Measurements from ENCODE around the gene LIN54.
"Not testable (repeated sequence)": the region's sequence is repeated elsewhere in the genome, so short reads cannot be mapped to it uniquely, and the experiment has no call there.

The LIN54 gene

DNA sequence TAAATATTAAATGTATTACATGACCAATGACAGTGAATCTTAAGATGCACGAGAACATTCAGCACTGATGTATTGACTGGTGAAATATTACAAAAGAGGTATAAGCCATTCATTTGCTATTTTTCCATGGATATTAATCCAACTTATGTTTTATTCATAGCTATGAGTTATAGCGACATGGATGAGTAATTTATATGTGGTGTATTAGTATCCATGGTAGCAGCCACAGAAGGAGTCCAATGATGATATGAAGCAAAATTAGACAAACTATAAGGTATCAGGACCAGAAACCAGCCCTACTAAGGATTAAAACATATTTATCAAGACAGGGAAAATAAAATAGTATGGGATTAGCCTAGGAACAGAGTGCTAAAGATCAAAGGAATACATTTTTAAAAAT lies 59.4 kb downstream of the LIN54 start:
- in situ Hi-C loops (cut with MboI; ENCODE audit: low sequenced_read_pairs): no loop called here

DNA sequence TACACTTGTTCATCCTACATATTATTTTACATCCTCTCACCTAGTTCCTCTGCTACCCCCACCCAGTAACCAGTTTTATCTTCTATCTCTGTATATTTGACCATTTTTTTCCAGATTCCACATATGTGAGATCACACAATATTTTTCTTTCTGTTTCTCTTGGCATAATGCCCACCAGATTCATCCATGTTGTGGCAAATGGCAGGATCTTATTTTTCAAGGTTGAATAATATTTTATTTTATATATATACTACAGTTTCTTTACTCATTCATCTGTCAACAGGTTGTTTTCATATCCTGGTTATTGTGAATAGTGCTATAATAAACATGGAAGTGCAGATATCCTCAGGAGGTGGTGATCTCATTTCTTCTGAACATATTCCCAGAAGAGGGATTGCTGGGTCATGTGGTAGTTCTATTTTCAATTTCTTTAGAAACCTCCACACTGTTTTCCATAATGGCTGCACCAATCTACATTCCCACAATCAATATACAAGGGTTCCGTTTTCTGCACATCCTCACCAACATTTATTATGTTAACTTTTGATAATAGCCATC lies 61.9 kb downstream of the LIN54 start:
- in situ Hi-C loops (cut with MboI; ENCODE audit: low sequenced_read_pairs): no loop called here

DNA sequence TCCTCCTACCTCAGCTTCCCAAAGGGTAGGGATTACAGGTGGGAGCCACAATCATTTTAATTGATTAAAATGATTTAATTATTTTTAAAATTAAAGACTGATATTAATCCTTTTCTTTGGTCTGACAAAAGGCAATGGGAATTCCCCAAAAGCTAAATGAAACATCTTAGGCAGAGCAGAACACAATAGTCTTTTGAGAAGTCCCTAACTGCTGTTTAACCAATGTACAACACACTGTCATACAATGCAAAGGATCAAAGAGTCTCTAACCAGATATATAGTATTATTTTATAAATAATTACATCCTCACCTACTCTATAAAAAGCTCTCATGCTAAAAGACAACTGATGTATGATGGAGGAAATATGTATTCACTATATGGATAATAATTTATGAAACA lies 63.1 kb downstream of the LIN54 start:
- in situ Hi-C loops (cut with MboI; ENCODE audit: low sequenced_read_pairs): no loop called here

- in situ Hi-C loops (cut with MboI; ENCODE audit: low sequenced_read_pairs): no loop called here
Measured at GRCh38 chr4:82939414-82939813, 71.2 kb downstream of the LIN54 start.

- in situ Hi-C loops (cut with MboI; ENCODE audit: low sequenced_read_pairs): no loop called here
Measured at GRCh38 chr4:82934441-82934840, 76.2 kb downstream of the LIN54 start.

DNA sequence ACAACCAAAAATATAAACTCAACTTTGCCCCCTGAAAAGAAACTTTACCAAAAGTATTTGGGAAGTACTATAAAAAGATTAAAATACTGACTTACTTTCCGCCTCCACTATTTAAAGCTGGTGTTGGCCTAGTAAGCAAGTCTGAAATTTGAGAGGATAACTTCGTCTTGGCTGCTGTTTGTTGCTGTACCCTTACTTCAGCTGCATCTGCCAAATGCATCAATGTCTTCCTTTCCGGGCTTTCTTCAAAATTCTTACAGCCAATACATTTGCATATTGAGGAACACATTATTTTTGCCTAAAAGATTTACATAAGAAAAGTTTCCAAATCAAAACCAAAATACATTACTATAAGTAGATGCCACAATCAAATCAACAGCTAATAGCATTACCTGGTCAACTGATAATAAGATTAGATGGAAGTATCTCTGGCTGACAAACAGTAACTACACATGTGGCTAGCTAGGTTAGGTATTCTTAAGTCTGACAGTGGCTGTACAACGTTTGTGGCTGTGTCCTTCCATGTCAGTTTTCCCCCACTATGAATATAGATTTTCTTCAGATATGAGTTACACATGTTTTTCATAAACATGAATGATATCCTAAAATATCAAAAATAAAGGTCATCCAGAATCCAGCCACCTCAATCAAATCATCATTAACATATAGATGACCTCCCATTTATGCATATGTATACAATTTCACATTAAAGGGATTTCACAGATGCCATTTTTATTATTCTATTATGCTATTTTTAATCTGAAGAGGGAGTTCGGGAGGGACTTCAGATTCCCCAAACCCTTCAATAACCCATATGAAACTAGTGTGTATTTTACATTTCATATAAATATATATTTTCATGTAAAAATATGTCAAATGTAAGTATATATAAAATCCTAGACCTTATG lies 79.5 kb downstream of the LIN54 start:
- in situ Hi-C loops (cut with MboI; ENCODE audit: low sequenced_read_pairs): no loop called here

DNA sequence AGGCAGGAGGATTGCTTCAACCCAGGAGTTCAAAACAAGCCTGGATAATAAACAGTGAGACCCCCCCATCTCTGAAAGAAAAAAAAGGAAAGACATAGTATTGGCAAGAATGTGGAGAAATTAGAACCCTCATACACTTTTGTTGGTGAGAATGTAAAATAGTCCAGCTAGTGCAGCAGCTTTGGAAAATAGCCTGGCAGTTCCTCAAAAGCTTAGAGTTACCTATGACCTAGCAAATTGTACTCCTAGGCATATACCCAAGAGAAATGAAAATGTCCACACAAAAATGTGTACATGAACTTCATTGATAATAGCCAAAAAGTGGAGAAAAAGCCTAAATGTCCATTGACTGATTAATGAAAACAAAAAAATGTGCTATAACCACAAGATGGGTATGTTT lies 88.8 kb downstream of the LIN54 start:
- in situ Hi-C loops (cut with MboI; ENCODE audit: low sequenced_read_pairs): no loop called here

DNA sequence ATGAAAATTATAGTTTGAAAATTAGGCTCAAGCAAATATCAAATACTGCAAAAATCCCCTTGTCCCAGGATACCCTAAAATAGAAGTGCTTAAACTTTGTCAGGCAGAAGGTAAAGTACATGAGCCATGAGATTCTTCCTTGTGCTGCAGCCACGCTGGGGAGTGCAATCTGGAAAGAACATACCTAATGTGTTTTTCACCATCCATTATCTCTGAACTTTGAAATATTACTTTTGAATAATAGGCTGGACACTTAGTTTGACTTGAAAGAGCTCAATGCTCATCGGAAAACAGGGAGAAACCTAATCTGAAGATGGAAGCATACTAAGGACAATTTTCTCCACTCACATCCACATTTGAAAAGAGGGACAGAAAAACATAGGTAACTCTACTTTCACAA lies 91.2 kb downstream of the LIN54 start:
- in situ Hi-C loops (cut with MboI; ENCODE audit: low sequenced_read_pairs): no loop called here

DNA sequence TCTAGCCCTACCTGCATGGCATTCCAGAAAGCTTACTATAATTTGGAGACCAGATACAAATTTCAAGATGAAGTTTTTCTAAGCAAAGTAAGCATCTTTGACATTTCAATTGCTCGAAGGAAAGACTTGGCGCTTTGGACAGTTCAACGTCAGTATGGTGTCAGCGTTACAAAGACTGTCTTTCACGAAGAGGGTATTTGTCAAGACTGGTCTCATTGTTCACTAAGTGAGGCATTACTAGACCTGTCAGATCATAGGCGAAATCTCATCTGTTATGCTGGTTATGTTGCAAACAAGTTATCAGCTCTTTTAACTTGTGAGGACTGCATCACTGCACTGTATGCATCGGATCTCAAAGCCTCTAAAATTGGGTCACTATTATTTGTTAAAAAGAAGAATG lies 92.5 kb downstream of the LIN54 start:
- in situ Hi-C loops (cut with MboI; ENCODE audit: low sequenced_read_pairs): no loop called here

DNA sequence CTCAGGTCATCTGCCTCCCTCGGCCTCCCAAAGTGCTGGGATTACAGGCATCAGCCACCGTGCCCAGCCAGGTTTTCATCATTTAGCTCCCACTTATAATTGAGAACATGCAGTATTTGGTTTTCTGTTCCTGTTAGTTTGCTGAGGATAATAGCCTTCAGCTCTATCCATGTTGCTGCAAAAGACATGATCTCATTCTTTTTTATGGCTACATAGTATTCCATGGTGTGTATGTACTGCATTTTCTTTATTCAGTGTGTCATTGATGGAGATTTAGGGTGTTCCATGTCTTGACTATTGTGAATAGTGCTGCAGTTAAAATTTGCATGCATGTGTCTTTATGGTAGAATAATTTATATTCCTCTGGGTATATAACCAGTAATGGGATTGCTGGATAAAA lies 96.7 kb downstream of the LIN54 start:
- in situ Hi-C loops (cut with MboI; ENCODE audit: low sequenced_read_pairs): not testable (repeated sequence)

DNA sequence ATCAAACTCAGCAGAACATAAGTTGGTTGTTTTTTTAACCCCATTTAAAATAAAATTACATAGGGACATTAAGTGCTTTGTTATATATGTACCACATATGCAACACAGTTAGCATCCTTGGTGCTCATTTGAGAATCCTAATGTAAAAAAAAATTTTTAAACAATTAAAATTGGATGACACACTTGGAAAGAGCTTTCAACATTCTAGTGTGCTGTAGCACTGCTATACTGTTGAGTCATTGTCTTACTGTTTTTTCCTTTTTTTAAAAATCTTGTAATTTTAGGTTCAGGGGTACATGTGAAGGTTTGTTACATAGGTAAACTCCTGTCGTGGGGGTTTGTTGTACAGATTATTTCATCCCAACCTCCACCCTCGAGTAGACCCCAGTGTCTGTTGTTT lies 97.3 kb downstream of the LIN54 start:
- in situ Hi-C loops (cut with MboI; ENCODE audit: low sequenced_read_pairs): no loop called here

- in situ Hi-C loops (cut with MboI; ENCODE audit: low sequenced_read_pairs): no loop called here
Measured at GRCh38 chr4:82909326-82909725, 101.3 kb downstream of the LIN54 start.

- in situ Hi-C loops (cut with MboI; ENCODE audit: low sequenced_read_pairs): no loop called here
Measured at GRCh38 chr4:82906469-82906868, 104.2 kb downstream of the LIN54 start.

- in situ Hi-C loops (cut with MboI; ENCODE audit: low sequenced_read_pairs): no loop called here
Measured at GRCh38 chr4:82905205-82905604, 105.4 kb downstream of the LIN54 start.

GRCh38 chr4:82903737-82904136 lies 106.9 kb downstream of the LIN54 start:
- in situ Hi-C loops (cut with MboI; ENCODE audit: low sequenced_read_pairs): no loop called here

DNA sequence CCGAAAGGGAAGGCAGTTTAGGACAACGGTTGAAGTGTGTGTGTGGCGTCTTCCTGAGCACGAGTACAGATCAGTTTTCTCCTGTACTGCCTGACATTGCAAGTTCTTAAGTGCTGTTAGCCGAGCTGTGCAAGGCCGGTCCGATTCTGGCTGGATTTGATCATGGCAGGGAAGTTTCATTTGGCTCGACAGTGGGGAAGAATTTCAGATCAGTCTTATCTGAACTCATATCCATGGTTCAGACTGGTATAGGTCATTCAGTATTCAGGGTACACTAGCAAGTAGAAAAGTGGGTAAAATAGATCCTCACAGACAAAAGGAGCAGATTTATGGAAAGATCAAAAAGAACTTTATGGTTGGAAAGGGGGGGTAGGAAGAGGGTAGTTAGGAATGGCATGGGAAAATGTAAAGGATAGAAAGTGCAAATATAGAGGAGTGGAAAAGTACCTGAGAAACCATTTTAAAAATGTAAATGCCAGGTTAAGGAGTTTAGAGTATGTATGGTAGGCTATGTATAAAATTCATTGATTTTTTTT lies 109.4 kb downstream of the LIN54 start:
- in situ Hi-C loops (cut with MboI; ENCODE audit: low sequenced_read_pairs): no loop called here

- in situ Hi-C loops (cut with MboI; ENCODE audit: low sequenced_read_pairs): no loop called here
Measured at GRCh38 chr4:82900411-82901182, 110.0 kb downstream of the LIN54 start, which contains the start of gene THAP9. TSS of gene THAP9 (plus strand) at chr4:82900735. CDS start at chr4:82900803, 68 bp downstream.

DNA sequence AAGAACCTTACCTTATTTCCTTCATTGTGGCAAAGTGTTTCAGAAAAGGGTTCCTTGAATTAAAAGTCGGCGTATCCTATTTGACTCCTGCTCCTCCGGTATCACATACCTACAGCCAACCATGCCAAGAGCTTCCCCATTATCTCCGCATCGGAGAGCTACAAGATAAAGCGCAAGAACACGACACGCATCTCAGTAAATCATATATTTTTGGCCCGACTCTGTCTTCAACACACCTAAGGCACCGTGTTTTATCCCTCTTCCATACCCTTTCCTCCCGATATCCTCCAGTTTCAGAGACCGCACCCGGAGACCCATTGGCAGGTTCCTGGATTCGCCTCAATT lies 110.6 kb downstream of the LIN54 start:
- in situ Hi-C loops (cut with MboI; ENCODE audit: low sequenced_read_pairs): no loop called here

DNA sequence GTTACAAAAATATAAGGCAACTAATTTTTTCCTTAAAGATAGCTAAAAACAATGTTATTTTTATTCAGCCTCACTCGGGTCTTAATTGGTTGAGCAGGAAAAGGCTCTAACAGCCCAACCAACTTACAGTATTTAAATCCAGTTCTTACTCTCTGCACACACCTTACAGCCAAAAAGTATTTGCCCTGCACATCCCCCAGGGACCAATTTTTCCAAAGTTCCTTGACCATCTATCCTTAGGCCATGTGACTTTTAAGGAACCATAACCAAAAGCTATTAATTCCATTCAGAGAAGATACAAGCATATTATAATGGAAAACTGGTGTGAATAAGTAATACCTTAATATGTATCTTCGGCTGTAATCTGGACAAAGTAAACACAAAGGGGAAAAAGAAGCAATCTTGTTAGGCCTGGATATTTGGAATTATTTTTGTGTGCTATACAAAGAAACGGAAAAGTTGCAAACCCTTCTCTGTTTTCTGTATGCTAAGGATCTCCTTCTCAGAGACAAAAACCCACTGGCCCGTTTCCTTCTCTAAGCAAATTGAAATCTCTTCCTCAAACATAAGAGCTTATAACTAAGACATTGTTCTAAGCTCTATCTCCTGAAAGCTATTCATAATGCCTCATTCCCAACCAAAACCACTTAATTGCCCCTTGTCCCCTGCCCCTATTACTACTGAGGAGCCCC lies 111.1 kb downstream of the LIN54 start:
- in situ Hi-C loops (cut with MboI; ENCODE audit: low sequenced_read_pairs): no loop called here

GRCh38 chr4:82898322-82899243 lies 112.0 kb downstream of the LIN54 start:
- in situ Hi-C loops (cut with MboI; ENCODE audit: low sequenced_read_pairs): no loop called here
